K562 treated with DMSO at 1 percent for 12 hours (cell line): Measurements from ENCODE around the gene ARRDC2. TPM values are rescaled to one million over a fixed set of nuclear protein-coding genes. Genes with fewer than 3 reads are reported as not detected.

Experiments used
- total RNA-seq: library from RNA; unstranded; fragments of 300-600 nt; gene quantifications from 2 replicates; pipeline ENCODE4 v1.2.3, GENCODE V29; 2022; ENCODE audit not compliant: insufficient read depth

ARRDC2 gene
- 20.7 and 27.8 TPM in 2 replicates for total RNA-seq

DNA sequence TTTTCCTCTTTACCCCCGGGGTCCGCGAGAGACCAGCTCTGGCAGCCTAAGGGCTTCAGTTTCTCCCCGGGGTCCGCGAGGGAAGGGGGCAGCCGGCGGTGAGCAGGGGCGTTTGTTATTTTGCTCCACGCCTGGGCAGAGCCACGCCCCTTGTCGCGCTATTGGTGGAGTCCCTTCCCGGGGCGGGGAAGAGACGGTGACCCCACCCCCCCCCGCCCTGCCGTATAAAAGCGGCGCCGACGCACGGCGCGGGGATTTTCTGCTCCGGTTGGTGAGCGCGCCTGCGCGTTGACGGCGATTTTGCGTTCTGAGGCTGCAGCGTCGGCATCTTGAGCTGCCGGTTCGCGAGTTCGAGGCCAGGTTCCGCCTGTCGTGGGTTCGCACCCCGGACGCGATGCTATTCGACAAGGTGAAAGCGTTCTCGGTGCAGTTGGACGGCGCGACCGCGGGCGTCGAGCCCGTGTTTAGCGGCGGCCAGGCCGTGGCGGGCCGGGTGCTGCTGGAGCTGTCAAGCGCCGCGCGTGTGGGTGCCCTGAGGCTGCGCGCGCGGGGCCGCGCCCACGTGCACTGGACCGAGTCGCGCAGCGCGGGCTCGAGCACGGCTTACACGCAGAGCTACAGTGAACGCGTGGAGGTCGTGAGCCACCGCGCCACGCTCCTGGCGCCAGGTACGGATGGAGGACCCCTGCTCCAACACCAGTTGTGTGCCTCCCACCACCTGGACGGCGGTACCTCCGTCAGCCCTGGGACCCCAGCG is at the start of gene ARRDC2:
TSS of gene ARRDC2 (plus strand) at position 254 of the 757 bp plus-strand sequence. CDS start at position 395, 141 bp downstream.

DNA sequence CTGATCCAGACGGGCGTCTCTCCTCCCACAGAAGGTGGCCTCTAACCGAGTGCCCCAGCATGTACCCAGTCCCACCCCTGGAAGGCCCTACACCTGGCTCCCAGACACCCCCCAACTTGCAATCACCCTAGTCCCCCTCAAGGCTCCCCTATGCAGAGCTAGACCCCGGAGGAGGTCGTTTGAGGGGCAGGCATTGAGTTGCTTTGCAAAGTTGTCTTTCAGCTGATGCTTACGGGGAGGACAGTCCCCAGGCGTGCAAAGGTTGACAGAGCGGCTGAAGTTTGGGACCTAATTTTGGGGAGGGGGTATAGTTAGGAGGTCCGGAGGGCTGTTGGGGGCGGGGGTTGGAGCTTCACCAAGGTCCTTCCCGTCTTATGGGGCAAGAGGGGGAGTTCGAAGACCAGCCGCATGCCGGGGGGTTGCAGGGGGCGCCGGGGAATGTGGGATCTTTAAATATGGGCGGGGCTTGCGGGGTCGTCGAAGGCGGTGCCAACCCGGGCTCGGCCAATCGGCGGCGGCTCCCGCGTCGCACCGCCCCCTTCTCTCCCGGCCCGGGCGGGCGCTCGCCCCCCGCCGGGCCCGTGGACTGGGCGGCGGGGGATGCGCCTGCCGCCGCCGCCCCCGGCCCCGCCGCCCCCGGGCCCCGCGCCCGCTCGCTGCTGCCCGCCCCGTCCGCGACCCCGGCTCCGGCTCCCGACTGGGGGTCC is 41.3 kb upstream of the ARRDC2 start, which contains the start of gene KCNN1:
TSS of gene KCNN1 (plus strand) at position 558 of the 707 bp plus-strand sequence. CDS start 6,782 bp downstream, outside the sequence.

Other genes starting within 250 kb of the ARRDC2 start
- gene B3GNT3, start 213.0 kb upstream of the ARRDC2 start, total RNA-seq: not detected in 2 replicates
- not detected in 2 replicates for gene INSL3, start 186.7 kb upstream of the ARRDC2 start, total RNA-seq
- 0.10 TPM in 1 of 2 replicates, not detected in the other for gene JAK3, start 160.2 kb upstream of the ARRDC2 start, total RNA-seq
- 7,109 and 9,729 TPM in 2 replicates for gene RPL18A, start 148.3 kb upstream of the ARRDC2 start, total RNA-seq
- gene SLC5A5, start 136.2 kb upstream of the ARRDC2 start, total RNA-seq: not detected in 2 replicates
- 99.3 and 108 TPM in 2 replicates for gene CCDC124, start 75.2 kb upstream of the ARRDC2 start, total RNA-seq
- 4.4 and 17.3 TPM in 2 replicates for gene KCNN1, start 41.1 kb upstream of the ARRDC2 start, total RNA-seq
- gene IL12RB1, start 78.8 kb downstream of the ARRDC2 start, total RNA-seq: not detected in 2 replicates
- gene MAST3, start 89.6 kb downstream of the ARRDC2 start, total RNA-seq: 4.6 and 13.5 TPM in 2 replicates
- gene PIK3R2, start 145.0 kb downstream of the ARRDC2 start, total RNA-seq: 5.0 and 19.5 TPM in 2 replicates
- 92.4 and 92.6 TPM in 2 replicates for gene IFI30, start 165.6 kb downstream of the ARRDC2 start, total RNA-seq
- 46.3 and 49.7 TPM in 2 replicates for gene MPV17L2, start 185.0 kb downstream of the ARRDC2 start, total RNA-seq
- gene RAB3A, start 195.9 kb downstream of the ARRDC2 start, total RNA-seq: 1.8 and 3.7 TPM in 2 replicates
- not detected in 2 replicates for gene PDE4C, start 218.3 kb downstream of the ARRDC2 start, total RNA-seq